HG03521 (cell line): ENCODE measurements around the gene RAD51B.
"Not testable (repeated sequence)": the region's sequence is repeated elsewhere in the genome, so short reads cannot be mapped to it uniquely, and the experiment has no call there.

Experiments used
- ATAC-seq: cut with Tn5 transposase; IDR thresholded peaks from one replicate; pipeline ENCODE4 v1.9.1; 2021; ENCODE audit warnings: mild to moderate bottlenecking, moderate library complexity; ENCODE audit not compliant: unreplicated experiment

RAD51B gene

GRCh38 chr14:68244262-68244980 lies 424.8 kb downstream of the RAD51B start:
- ATAC-seq, result no peak

- ATAC-seq, result no peak
Observed at GRCh38 chr14:68245146-68246073, 425.8 kb downstream of the RAD51B start.

GRCh38 chr14:68246074-68246785 lies 426.7 kb downstream of the RAD51B start:
- no peak for ATAC-seq

- no peak for ATAC-seq
Observed at GRCh38 chr14:68246786-68247105, 427.2 kb downstream of the RAD51B start.

GRCh38 chr14:68247274-68247673 lies 427.7 kb downstream of the RAD51B start:
- ATAC-seq, result no peak

- no peak for ATAC-seq
Observed at GRCh38 chr14:68247676-68248268, 428.2 kb downstream of the RAD51B start.

GRCh38 chr14:68248481-68249255 lies 429.1 kb downstream of the RAD51B start:
- ATAC-seq, result no peak

GRCh38 chr14:68249661-68250451 lies 430.3 kb downstream of the RAD51B start:
- no peak for ATAC-seq

GRCh38 chr14:68250927-68251768 lies 431.6 kb downstream of the RAD51B start:
- ATAC-seq, result no peak

GRCh38 chr14:68251769-68252100 lies 432.2 kb downstream of the RAD51B start:
- no peak for ATAC-seq

GRCh38 chr14:68253160-68253780 lies 433.7 kb downstream of the RAD51B start:
- ATAC-seq, result no peak

GRCh38 chr14:68253878-68254528 lies 434.4 kb downstream of the RAD51B start:
- no peak for ATAC-seq

- no peak for ATAC-seq
Observed at GRCh38 chr14:68254669-68255527, 435.3 kb downstream of the RAD51B start.

GRCh38 chr14:68255693-68256178 lies 436.2 kb downstream of the RAD51B start:
- ATAC-seq, result no peak

- ATAC-seq, result no peak
Observed at GRCh38 chr14:68257969-68258368, 438.4 kb downstream of the RAD51B start.

- not testable (repeated sequence) for ATAC-seq
Observed at GRCh38 chr14:68258995-68259394, 439.4 kb downstream of the RAD51B start.

GRCh38 chr14:68260121-68260520 lies 440.5 kb downstream of the RAD51B start:
- no peak for ATAC-seq
